Dedifferentiated amniotic fluid mesenchymal stem cell (primary cell): ENCODE data around the gene IDH3G.

Experiments used
- DNase-seq: peaks from one replicate; pipeline ENCODE4 v3.0.0-alpha.2; 2016; ENCODE audit errors: extremely low spot score

The IDH3G gene

DNA sequence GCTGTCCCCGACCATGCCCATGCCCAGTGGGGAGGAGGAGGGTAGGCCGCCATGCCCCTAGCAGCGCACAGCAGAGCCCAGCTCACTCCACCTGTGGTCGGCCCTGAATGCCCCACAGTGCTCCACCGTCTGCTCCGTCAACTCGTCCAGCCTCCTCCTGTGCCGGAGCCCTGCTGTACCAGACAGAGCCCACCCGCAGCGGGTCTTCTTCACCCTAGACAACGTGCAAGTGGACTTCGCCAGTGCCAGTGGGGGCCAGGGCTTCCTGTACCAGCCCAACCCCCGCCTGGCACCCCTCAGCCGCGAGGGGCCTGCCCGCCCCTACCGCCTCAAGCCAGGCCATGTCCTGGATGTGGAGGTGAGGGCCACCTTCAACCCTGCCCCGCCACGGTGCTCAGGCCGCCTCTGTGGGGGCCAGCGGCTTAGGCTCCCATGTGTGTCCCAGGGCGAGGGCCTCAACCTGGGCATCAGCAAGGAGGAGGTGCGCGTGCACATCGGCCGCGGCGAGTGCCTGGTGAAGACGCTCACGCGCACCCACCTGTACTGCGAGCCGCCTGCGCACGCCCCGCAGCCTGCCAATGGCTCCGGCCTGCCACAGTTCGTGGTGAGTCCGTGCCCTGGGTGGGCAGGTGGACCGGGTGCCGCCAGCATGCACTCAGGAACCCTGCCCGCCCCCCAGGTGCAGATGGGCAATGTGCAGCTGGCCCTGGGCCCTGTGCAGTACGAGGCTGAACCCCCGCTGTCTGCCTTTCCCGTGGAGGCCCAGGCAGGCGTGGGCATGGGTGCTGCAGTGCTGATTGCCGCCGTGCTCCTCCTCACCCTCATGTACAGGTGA is 20.2 kb downstream of the IDH3G start:
- DNase-seq, result no peak

- DNase-seq, result no peak
These were observed 21.0 kb downstream of the IDH3G start for GRCh38 chrX:153773218-153773611.

GRCh38 chrX:153772316-153773217 is 21.6 kb downstream of the IDH3G start:
- DNase-seq, result no peak

DNA sequence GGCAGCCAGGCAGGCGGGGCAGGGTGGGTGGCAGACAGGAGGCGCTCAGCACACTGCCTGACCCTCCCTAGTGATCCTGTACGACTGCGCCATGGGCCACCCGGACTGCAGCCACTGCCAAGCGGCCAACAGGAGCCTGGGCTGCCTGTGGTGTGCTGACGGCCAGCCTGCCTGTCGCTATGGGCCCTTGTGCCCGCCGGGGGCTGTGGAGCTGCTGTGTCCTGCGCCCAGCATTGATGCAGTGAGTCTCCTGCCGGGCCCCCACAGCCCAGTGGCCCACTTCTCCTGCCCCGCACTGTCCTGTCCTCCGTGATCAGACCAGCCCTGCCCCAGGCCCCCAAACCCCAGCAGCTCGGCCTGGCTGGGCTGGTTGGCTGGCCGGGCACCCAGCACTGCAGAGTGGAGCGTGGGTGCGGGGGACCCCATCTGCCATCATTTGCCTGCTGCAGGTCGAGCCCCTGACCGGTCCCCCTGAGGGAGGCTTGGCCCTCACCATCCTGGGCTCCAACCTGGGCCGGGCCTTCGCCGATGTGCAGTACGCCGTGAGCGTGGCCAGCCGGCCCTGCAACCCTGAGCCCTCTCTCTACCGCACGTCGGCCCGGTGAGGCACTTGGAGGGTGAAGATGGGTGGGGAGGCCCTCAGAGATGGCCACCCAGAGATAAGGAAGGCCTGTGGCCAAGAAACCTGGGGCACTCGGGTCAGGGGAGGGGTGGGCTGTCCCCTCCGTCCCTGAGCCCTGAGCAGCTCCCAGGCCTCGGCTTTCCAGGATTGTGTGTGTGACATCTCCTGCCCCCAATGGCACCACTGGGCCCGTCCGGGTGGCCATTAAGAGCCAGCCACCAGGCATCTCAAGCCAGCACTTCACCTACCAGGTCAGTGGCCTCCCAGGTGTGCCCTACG is 22.5 kb downstream of the IDH3G start:
- DNase-seq, result no peak

GRCh38 chrX:153770601-153771414 is 23.4 kb downstream of the IDH3G start:
- no peak for DNase-seq

- no peak for DNase-seq
These were observed 24.1 kb downstream of the IDH3G start for GRCh38 chrX:153769865-153770600.

DNA sequence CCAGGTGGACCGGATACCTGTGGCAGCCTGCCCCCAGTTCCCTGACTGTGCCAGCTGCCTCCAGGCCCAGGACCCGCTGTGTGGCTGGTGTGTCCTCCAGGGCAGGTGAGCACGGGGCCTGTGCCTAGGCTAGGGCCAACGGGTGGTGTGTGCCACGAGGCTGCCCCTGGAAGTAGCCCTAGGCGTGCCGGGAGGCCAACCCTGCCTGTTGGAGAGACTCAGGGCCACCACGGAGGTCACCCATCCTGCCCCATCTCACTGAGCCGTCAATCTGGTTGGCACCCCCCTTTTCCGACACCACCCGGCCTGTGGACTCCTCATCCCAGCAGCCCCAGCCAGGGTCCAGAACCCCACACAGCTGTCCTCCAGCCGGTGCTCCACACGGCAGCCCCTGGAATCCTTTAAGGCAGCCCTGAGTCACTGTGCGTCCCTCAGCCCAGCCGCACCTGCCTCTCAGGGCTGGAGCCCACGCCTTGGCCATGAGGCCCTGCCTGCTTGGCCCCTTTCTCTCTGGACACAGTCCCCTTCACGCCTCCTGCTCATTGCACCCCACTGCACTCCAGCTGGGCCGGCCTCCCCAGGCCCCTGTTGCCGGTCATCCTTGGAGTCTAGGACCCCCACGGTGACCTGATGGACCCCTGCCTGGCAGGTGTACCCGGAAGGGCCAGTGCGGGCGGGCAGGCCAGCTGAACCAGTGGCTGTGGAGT is 24.9 kb downstream of the IDH3G start:
- no peak for DNase-seq

DNA sequence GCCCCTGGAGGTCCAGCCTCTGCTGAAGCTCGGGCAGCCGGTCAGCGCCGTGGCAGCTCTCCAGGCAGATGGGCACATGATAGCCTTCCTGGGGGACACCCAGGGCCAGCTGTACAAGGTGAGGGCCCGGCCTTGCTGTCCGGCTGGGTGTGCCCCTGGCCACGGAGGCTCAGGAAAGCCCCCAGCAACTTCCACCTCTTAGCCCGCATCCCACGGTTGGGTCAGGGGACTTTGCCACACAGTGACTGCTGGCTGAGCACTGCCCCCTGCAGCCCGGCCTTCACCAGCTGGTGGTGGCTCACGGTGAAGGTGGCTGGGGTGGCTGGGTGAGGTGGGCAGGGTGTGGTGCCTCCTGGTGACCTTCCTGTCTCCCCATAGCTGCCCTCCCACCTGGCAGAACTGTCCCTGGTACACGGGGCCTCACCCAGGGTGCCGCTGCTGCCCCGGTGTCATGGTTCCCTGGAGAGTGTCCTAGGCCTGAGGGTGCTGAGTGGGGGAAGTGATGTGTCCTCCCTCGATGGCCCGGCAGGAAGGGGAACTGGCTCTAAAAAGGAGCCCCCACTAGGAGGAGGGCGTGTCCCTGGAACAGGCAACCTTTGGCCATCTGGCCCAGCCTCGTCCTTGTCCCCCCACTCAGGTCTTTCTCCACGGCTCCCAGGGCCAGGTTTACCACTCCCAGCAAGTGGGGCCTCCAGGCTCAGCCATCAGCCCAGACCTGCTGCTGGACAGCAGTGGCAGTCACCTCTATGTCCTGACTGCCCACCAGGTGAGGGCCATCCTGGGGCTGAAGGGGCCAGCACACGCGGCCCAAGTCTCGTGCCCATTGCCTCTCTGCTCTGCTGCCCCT is 25.6 kb downstream of the IDH3G start:
- no peak for DNase-seq

- no peak for DNase-seq
These were observed 26.5 kb downstream of the IDH3G start for GRCh38 chrX:153767674-153768055.

GRCh38 chrX:153766871-153767673 is 27.1 kb downstream of the IDH3G start:
- DNase-seq, result no peak

DNA sequence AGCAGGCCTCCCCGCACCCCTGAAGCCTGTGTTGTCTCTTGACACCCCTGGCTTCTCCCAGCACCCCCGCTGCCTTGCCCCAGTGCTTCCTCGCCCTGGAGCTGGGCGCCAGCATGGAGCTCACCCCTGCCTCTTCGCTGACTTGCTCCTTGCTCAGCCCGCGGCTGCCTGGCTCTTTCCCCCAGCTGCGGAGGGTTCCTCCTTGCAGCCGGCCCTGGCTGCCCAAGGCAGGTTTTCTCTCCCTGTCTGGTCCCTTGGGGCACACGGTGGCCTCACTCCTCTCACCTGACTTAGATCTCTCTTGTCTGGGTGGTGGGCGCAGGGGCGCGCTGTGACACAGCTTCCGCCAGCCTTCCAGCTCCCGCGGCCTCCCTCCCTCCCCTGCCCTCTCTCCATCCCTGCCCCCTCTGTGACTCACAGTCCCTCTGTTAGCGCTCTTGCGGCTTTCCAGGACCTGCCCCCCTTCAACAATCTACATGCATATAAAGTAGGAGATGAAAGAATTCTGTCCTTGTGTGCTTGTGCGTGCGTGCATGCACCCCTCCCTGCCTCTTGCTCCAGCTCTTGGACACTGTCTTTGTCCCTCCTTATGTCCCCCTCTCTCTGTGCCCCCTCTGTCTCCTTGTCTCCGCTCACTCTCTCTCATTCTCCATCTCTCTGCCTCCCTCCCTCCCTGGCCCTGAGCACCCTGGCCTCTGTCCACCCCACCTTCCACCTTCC is 27.9 kb downstream of the IDH3G start:
- DNase-seq, result peak; percentile 19

DNA sequence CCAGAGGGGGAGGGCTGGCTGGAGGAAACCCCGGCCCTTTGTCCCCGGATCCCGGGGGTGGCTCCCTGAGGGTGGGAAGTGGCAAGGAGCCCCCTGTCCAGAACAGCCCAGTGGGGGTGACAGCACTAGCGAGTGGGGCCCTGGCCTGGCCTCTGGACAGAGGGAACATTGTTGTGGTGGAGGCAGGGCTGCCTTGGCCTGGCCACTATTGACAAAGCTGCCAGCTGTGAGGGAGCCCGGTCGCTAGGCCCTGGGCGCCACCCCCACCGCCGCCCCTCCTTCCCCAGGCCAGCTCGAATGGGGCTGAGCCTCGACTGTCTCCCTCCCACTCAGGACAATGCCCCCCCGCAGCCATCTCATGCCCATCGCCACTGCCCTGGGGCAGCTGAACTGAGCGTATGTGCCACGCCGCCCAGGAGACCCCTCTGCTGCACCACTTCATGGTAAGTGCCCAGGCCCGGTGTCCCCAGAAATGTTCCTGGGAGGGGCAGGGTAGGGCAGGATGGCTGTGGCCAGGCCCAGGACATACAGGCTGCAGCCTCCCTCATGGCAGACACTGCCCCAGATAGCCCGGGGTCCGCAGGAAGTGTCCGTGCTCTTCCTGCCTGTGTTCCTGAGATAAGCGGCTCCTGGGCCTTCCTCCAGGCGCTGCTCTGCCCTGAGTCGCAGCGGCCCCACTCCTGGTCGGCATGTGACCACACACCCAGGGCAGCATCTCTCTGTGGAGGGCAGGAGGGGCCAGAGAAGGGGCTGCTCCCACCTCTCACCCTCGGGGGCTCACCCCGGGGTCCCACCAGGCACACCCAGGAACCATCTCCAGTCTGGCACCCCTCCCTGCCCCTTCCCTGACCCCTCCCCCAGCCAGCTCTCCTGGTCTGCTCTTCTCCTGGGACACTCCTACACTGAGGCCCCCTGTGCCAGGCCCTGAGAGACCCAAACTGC is 28.8 kb downstream of the IDH3G start:
- no peak for DNase-seq

- no peak for DNase-seq
These were observed 29.4 kb downstream of the IDH3G start for GRCh38 chrX:153764786-153765137.

- peak; percentile 69 for DNase-seq
These were observed 30.0 kb downstream of the IDH3G start, which contains the start of gene PLXNB3 for GRCh38 chrX:153763989-153764755. Gene PLXNB3 (plus strand): TSS chrX:153764249. CDS start chrX:153765536, 1,287 bp downstream.

DNA sequence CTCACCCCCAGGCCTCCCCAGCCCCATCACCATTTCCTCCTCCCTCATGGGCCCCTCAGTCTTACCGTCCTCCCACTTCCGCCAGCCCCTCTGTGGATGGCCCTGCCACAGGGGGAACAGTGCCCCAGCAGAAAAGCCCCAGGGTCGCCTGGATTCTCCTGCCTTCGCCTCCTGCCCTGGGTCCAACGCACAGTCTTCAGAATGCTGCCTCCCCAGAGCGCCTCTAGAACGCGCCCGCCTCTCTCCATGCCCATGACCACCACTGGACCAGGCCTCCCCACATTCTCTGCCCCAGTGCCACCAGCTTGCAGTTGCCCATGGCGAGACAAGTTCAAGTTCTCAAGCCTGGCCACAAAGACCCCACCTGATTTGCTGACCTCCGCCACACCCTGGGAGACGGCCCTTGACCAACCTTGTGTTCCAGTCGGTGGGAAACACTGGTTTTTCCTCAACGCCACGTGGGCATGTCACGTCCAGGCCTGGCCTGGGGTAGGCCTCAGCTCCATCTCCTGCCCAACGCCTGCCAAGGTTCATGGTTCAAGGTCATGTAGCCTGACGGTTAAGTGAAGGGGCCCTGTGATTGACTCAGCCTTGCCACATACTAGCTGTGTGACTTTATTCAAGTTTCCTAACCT is 30.8 kb downstream of the IDH3G start:
- DNase-seq, result no peak
